HepG2 (cell line): ENCODE measurements around the gene CD151. TPM values are rescaled to one million over a fixed set of nuclear protein-coding genes. Genes with fewer than 3 reads are reported as not detected.

Experiments used
- AKAP8 ChIP-seq: sonication (generic); formaldehyde crosslinking; IDR thresholded peaks from 2 replicates; pipeline ENCODE4 v1.5.1; 2020; ENCODE audit warnings: mild to moderate bottlenecking, missing genetic modification reagents
- CBX2 ChIP-seq, 2 experiments: fragments of 200-600 bp in 1 of 2; sonication (generic); formaldehyde crosslinking in 1 of 2; IDR thresholded peaks; 2 replicates each; pipeline versions ENCODE4 v1.7.0 to v1.8.1; 2018 to 2022; ENCODE audit warnings: low read depth in 2 of 2, low read length in 1 of 2, mild to moderate bottlenecking in 1 of 2, missing genetic modification reagents in 1 of 2
- GATAD1 ChIP-seq: IDR thresholded peaks from 2 replicates; pipeline ENCODE4 v1.6.1; 2016; ENCODE audit warnings: missing genetic modification reagents, missing compliant biosample characterization
- HES4 ChIP-seq: sonication (generic); formaldehyde crosslinking; IDR thresholded peaks from 2 replicates; pipeline ENCODE4 v1.9.0; 2021; ENCODE audit warnings: mild to moderate bottlenecking, missing genetic modification reagents, borderline replicate concordance
- HOXA9 ChIP-seq: sonication (generic); formaldehyde crosslinking; IDR thresholded peaks from 2 replicates; pipeline ENCODE4 v1.8.1; 2022; ENCODE audit warnings: missing genetic modification reagents, mild to moderate bottlenecking, moderate library complexity, borderline replicate concordance
- KLF13 ChIP-seq: sonication (generic); formaldehyde crosslinking; IDR thresholded peaks from 2 replicates; pipeline ENCODE4 v1.4.0; 2020; ENCODE audit warnings: mild to moderate bottlenecking, missing genetic modification reagents
- MLXIP ChIP-seq: sonication (generic); formaldehyde crosslinking; IDR thresholded peaks from 2 replicates; pipeline ENCODE4 v1.9.0; 2021; ENCODE audit warnings: missing genetic modification reagents, borderline replicate concordance
- NCOA5 ChIP-seq: sonication (generic); formaldehyde crosslinking; IDR thresholded peaks from 2 replicates; pipeline ENCODE4 v1.4.0; 2020; ENCODE audit warnings: missing genetic modification reagents
- POLR2A ChIP-seq, 2 experiments: IDR thresholded peaks; 2 replicates each; pipeline ENCODE4 v1.6.1; 2011; ENCODE audit warnings: low read depth in 2 of 2, low read length in 2 of 2, mild to moderate bottlenecking in 1 of 2, moderate library complexity in 1 of 2; ENCODE audit not compliant: insufficient read depth in 1 of 2
- RBM39 ChIP-seq: fragments of 200-400 bp; formaldehyde crosslinking; IDR thresholded peaks from one replicate; pipeline ENCODE4 v1.6.1; 2018; ENCODE audit warnings: antibody characterized with exemption, mild to moderate bottlenecking, low read depth, low read length; ENCODE audit not compliant: poor library complexity, severe bottlenecking
- SAFB2 ChIP-seq: sonication (generic); formaldehyde crosslinking; IDR thresholded peaks from 2 replicates; pipeline ENCODE4 v1.5.1; 2020; ENCODE audit warnings: missing genetic modification reagents, low read depth, mild to moderate bottlenecking, borderline replicate concordance
- SOX13 ChIP-seq, 3 experiments: fragments of 450-650 bp in 1 of 3; sonication (generic) in 1 of 3; formaldehyde crosslinking in 1 of 3; IDR thresholded peaks in 2 of 3; conservative IDR thresholded peaks in 1 of 3; 2 replicates each; pipeline versions ENCODE4 v1.5.0 to v1.6.1; 2016 to 2020; ENCODE audit warnings: antibody characterized with exemption in 1 of 3, mild to moderate bottlenecking in 1 of 3, missing compliant biosample characterization in 1 of 3, missing genetic modification reagents in 1 of 3, moderate library complexity in 1 of 3
- TOPORS ChIP-seq: sonication (generic); formaldehyde crosslinking; IDR thresholded peaks from 2 replicates; pipeline ENCODE4 v1.8.0; 2023; ENCODE audit warnings: mild to moderate bottlenecking, missing genetic modification reagents
- U2AF1 ChIP-seq: fragments of 200-400 bp; formaldehyde crosslinking; optimal IDR thresholded peaks from 2 replicates; pipeline ENCODE3; 2017; ENCODE audit warnings: mild to moderate bottlenecking, low read depth, low read length
- ZBTB25 ChIP-seq: IDR thresholded peaks from 2 replicates; pipeline ENCODE4 v1.6.1; 2018; ENCODE audit warnings: missing genetic modification reagents
- ZNF143 ChIP-seq: sonication (generic); formaldehyde crosslinking; IDR thresholded peaks from 2 replicates; pipeline ENCODE4 v1.4.0; 2020; ENCODE audit warnings: missing genetic modification reagents
- ZNF367 ChIP-seq: sonication (generic); formaldehyde crosslinking; IDR thresholded peaks from 2 replicates; pipeline ENCODE4 v1.4.0; 2020; ENCODE audit warnings: missing genetic modification reagents, borderline replicate concordance
- ZNF670 ChIP-seq: sonication (generic); formaldehyde crosslinking; IDR thresholded peaks from 2 replicates; pipeline ENCODE4 v1.8.0; 2022; ENCODE audit warnings: mild to moderate bottlenecking, missing genetic modification reagents, borderline replicate concordance
- ZSCAN25 ChIP-seq: sonication (generic); formaldehyde crosslinking; IDR thresholded peaks from 2 replicates; pipeline ENCODE4 v1.8.0; 2022; ENCODE audit warnings: mild to moderate bottlenecking, missing genetic modification reagents
- polyA plus RNA-seq, 8 experiments: library from polyadenylated mRNA; depleted of rRNA in 3 of 8; stranded (reverse) in 7 of 8; unstranded in 1 of 8; fragments of >200 nt; fragmentation: Illumina TruSeq in 4 of 8; extraction: Trizol in 4 of 8; gene quantifications; 2 replicates each; pipeline versions ENCODE4 v1.2.1 to v1.2.3, GENCODE V29; 2011 to 2016; ENCODE audit warnings: low read depth in 4 of 8, missing spikeins in 1 of 8, mixed read lengths in 1 of 8; ENCODE audit not compliant: insufficient read depth in 1 of 8
- total RNA-seq, 5 experiments: library from RNA; depleted of rRNA; stranded (reverse); fragments of >200 nt; fragmentation: Illumina TruSeq; extraction: Trizol; gene quantifications; 2 replicates each; pipeline ENCODE4 v1.2.3, GENCODE V29; 2016; ENCODE audit warnings: low read depth in 1 of 5
- TF ChIP-seq, protein P1 (sequence below): sonication (generic); formaldehyde crosslinking; IDR thresholded peaks from 2 replicates; pipeline ENCODE4 v1.4.0; 2020; ENCODE audit warnings: mild to moderate bottlenecking, missing genetic modification reagents
- TF ChIP-seq, protein P2 (sequence below): sonication (generic); formaldehyde crosslinking; IDR thresholded peaks from 2 replicates; pipeline ENCODE4 v1.8.0; 2022; ENCODE audit warnings: mild to moderate bottlenecking, missing genetic modification reagents, moderate library complexity

The CD151 gene
- total and polyA plus RNA-seq, 2 of the 13 experiments (the other 11 are each of a cell fraction or from before 2014, with no cell fraction given), result 125 to 197 TPM

GRCh38 chr11:797296-798092 lies 35.3 kb upstream of the CD151 start (continued):
- TF ChIP-seq, protein P1, sequence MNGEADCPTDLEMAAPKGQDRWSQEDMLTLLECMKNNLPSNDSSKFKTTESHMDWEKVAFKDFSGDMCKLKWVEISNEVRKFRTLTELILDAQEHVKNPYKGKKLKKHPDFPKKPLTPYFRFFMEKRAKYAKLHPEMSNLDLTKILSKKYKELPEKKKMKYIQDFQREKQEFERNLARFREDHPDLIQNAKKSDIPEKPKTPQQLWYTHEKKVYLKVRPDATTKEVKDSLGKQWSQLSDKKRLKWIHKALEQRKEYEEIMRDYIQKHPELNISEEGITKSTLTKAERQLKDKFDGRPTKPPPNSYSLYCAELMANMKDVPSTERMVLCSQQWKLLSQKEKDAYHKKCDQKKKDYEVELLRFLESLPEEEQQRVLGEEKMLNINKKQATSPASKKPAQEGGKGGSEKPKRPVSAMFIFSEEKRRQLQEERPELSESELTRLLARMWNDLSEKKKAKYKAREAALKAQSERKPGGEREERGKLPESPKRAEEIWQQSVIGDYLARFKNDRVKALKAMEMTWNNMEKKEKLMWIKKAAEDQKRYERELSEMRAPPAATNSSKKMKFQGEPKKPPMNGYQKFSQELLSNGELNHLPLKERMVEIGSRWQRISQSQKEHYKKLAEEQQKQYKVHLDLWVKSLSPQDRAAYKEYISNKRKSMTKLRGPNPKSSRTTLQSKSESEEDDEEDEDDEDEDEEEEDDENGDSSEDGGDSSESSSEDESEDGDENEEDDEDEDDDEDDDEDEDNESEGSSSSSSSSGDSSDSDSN (CRISPR knock-in tag), result peak; percentile 55; the same call in 1 of the 2 replicates
- peak in 1 of 2 experiments; percentile 36; a peak in 1 of 4 replicates for TF ChIP-seq POLR2A (IDR thresholded peaks at IDR 0.05; ENCODE audit: insufficient read depth in 1 of 2, low read depth in 2 of 2, low read length in 2 of 2)
- TF ChIP-seq SOX13 (IDR thresholded peaks at IDR 0.05), result no peak
- no peak for TF ChIP-seq SOX13 (CRISPR knock-in tag; conservative IDR thresholded peaks at IDR 0.05 in 1 of 2, IDR thresholded peaks at IDR 0.05 in 1 of 2)
- TF ChIP-seq AKAP8, result no peak; the same call in 1 of the 2 replicates
- TF ChIP-seq GATAD1 (CRISPR knock-in tag), result no peak
- TF ChIP-seq, protein P2, sequence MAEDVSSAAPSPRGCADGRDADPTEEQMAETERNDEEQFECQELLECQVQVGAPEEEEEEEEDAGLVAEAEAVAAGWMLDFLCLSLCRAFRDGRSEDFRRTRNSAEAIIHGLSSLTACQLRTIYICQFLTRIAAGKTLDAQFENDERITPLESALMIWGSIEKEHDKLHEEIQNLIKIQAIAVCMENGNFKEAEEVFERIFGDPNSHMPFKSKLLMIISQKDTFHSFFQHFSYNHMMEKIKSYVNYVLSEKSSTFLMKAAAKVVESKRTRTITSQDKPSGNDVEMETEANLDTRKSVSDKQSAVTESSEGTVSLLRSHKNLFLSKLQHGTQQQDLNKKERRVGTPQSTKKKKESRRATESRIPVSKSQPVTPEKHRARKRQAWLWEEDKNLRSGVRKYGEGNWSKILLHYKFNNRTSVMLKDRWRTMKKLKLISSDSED, result no peak
- TF ChIP-seq HES4, result no peak
- TF ChIP-seq TOPORS, result no peak
- TF ChIP-seq SAFB2, result no peak; the same call in 1 of the 2 replicates
- TF ChIP-seq MLXIP (CRISPR knock-in tag), result no peak
- TF ChIP-seq ZNF143, result no peak
- peak; percentile 83 for TF ChIP-seq ZSCAN25 (CRISPR knock-in tag)
- TF ChIP-seq ZBTB25 (CRISPR knock-in tag), result no peak
- TF ChIP-seq U2AF1, result no peak
- TF ChIP-seq RBM39, result no peak
- TF ChIP-seq HOXA9, result no peak
- no peak for TF ChIP-seq CBX2 (IDR thresholded peaks at IDR 0.05; ENCODE audit: low read depth, low read length)
- TF ChIP-seq CBX2 (CRISPR knock-in tag; IDR thresholded peaks at IDR 0.05; ENCODE audit: low read depth), result no peak
- TF ChIP-seq NCOA5 (CRISPR knock-in tag), result no peak
- TF ChIP-seq ZNF670 (CRISPR knock-in tag), result 0 out of 2 replicates have a peak, but pooled peaks have one; percentile 58
- TF ChIP-seq KLF13 (CRISPR knock-in tag), result no peak
- no peak for TF ChIP-seq ZNF367 (CRISPR knock-in tag)
